Left lung (tissue), 10 donors: ENCODE results near the gene SNX9. TPM values are rescaled to one million over a fixed set of nuclear protein-coding genes. Genes with fewer than 3 reads are reported as not detected.
A peak's percentile ranks its signal among the peaks of the same experiment; 100 is the strongest.
"Not testable (repeated sequence)": the region's sequence is repeated elsewhere in the genome, so short reads cannot be mapped to it uniquely, and the experiment has no call there.

Source experiments
- ATAC-seq: fragments of 200-7000 bp; cut with Tn5 transposase; one replicate; pipeline ENCODE4 v1.9.1; 2020; ENCODE audit warnings: moderate library complexity
- DNase-seq, 4 donors: peaks; one replicate each; pipeline ENCODE4 v3.0.0-alpha.2; 2013 to 2020
- H3K27ac ChIP-seq, 2 donors: fragments of 200-600 bp; sonication (generic) in 1 of 2; one replicate each; pipeline versions ENCODE4 v1.5.0 to v1.8.0; 2020 to 2021
- H3K27me3 ChIP-seq, 2 donors: fragments of 200-600 bp; sonication (generic) in 1 of 2; one replicate each; pipeline versions ENCODE4 v1.5.0 to v1.8.0; 2020 to 2021
- H3K36me3 ChIP-seq, 2 donors: fragments of 200-600 bp; sonication (generic) in 1 of 2; one replicate each; pipeline versions ENCODE4 v1.5.0 to v1.8.0; 2020 to 2021
- H3K4me1 ChIP-seq, 2 donors: fragments of 200-600 bp; one replicate each; pipeline ENCODE4 v1.8.0; 2021
- H3K4me3 ChIP-seq, 2 donors: fragments of 200-600 bp; sonication (generic) in 1 of 2; one replicate each; pipeline versions ENCODE4 v1.5.0 to v1.8.0; 2020 to 2021; ENCODE audit warnings: mild to moderate bottlenecking in 1 of 2
- H3K9me3 ChIP-seq, 2 donors: fragments of 200-600 bp; sonication (generic) in 1 of 2; one replicate each; pipeline versions ENCODE4 v1.5.0 to v1.8.0; 2020 to 2021
- CTCF ChIP-seq, 2 donors: fragments of 200-600 bp; sonication (generic) in 1 of 2; IDR thresholded peaks; one replicate each; pipeline versions ENCODE4 v1.5.0 to v1.8.0; 2021; ENCODE audit warnings: antibody characterized with exemption in 2 of 2
- intact Hi-C, 2 donors: fragments of 100-400 bp; cut with DNase I; formaldehyde crosslinking; loops; one replicate each; pipeline versions ENCODE4 v1.11.2 to v1.14.2; 2022
- polyA plus RNA-seq, 6 donors: library from polyadenylated mRNA; unstranded; fragments of 120-200 nt; gene quantifications; one replicate each; pipeline ENCODE4 v1.2.1, GENCODE V29; 2013; ENCODE audit not compliant: insufficient read length in 6 of 6
- total RNA-seq, 2 donors: library from RNA; stranded (reverse); fragmentation: NEBNext Ultra II Directional; extraction: Animal tissue kit (Norgen Biotek cat#: 25700); gene quantifications; one replicate each; pipeline ENCODE4 v1.2.1, GENCODE V29; 2021
- donor health status: DM: no; HTN: yes; CAD: no.
- donor health status: DM: no; HTN: no; CAD: no.

Gene SNX9
- total and polyA plus RNA-seq, 8 donors: 23.5 to 44.4 (median 38.4) TPM

GRCh38 chr6:157946865-157947532 lies 124.0 kb downstream of the SNX9 start:
- Histone ChIP-seq H3K4me1 (no peaks in the 10 kb centered on the region), H3K4me3 (no peak overlapping the region), H3K9me3 (peaks cover 0 to 7% of the 10 kb centered on the region in 2 donors), H3K27ac (no peak overlapping the region), H3K36me3 (peaks cover 0 to 35% of the 10 kb centered on the region in 2 donors), H3K27me3 (no peaks in the 10 kb centered on the region)
- DNase-seq (peak in 1 of 4 donors; percentile 30), ATAC-seq (peak; percentile 66)
- TF ChIP-seq CTCF (IDR thresholded peaks at IDR 0.05): no peak
- intact Hi-C loops: no loop called here

GRCh38 chr6:157950899-157951298 lies 127.9 kb downstream of the SNX9 start:
- H3K27me3 ChIP-seq: peaks cover 0 to 14% of the 10 kb centered on the region in 2 donors
- H3K27ac ChIP-seq, H3K36me3 ChIP-seq, DNase-seq, H3K9me3 ChIP-seq, ATAC-seq, intact Hi-C loops, H3K4me3 ChIP-seq, H3K4me1 ChIP-seq: not testable (repeated sequence)

GRCh38 chr6:157951828-157952227 lies 128.8 kb downstream of the SNX9 start:
- Histone ChIP-seq H3K27ac (no peak overlapping the region), H3K9me3 (peaks cover 0 to 7% of the 10 kb centered on the region in 2 donors), H3K4me1 (no peaks in the 10 kb centered on the region), H3K27me3 (peaks cover 0 to 14% of the 10 kb centered on the region in 2 donors), H3K36me3 (no peaks in the 10 kb centered on the region), H3K4me3 (no peak overlapping the region)
- DNase-seq: no peak
- TF ChIP-seq CTCF (IDR thresholded peaks at IDR 0.05): no peak
- intact Hi-C loops: no loop called here
- ATAC-seq: no peak

GRCh38 chr6:157952861-157953351 lies 129.9 kb downstream of the SNX9 start:
- ATAC-seq (no peak), DNase-seq (no peak)
- Histone ChIP-seq H3K4me1 (no peaks in the 10 kb centered on the region), H3K36me3 (no peaks in the 10 kb centered on the region), H3K9me3 (peaks cover 0 to 14% of the 10 kb centered on the region in 2 donors), H3K27ac (no peak overlapping the region), H3K4me3 (no peak overlapping the region), H3K27me3 (peaks cover 0 to 14% of the 10 kb centered on the region in 2 donors)
- TF ChIP-seq CTCF (IDR thresholded peaks at IDR 0.05): no peak
- intact Hi-C loops: no loop called here

GRCh38 chr6:157953580-157954091 lies 130.6 kb downstream of the SNX9 start:
- ATAC-seq (peak; percentile 13), DNase-seq (peak in 1 of 4 donors; percentile 26)
- Histone ChIP-seq H3K4me3 (no peak overlapping the region), H3K36me3 (no peaks in the 10 kb centered on the region), H3K27me3 (peaks cover 0 to 14% of the 10 kb centered on the region in 2 donors), H3K9me3 (peaks cover 0 to 21% of the 10 kb centered on the region in 2 donors), H3K27ac (no peak overlapping the region), H3K4me1 (no peaks in the 10 kb centered on the region)
- intact Hi-C loops: no loop called here
- no peak for TF ChIP-seq CTCF (IDR thresholded peaks at IDR 0.05)
